Natural killer cell (primary cell): ENCODE data around the gene PYGB. TPM values are rescaled to one million over a fixed set of nuclear protein-coding genes. Genes with fewer than 3 reads are reported as not detected.
"Not testable (repeated sequence)": the region's sequence is repeated elsewhere in the genome, so short reads cannot be mapped to it uniquely, and the experiment has no call there.

Experiments used
- ATAC-seq, 3 donors: fragments of 150-1000 bp in 2 of 3; fragments of 200-7000 bp in 1 of 3; cut with Tn5 transposase; 1 replicate in 1 of 3; 2 replicates in 2 of 3; pipeline ENCODE4 v1.10.0; 2021; ENCODE audit warnings: mild to moderate bottlenecking in 2 of 3, moderate library complexity in 2 of 3
- DNase-seq, 2 donors: peaks; one replicate each; pipeline versions ENCODE4 v3.0.0 to v3.0.0-alpha.2; 2013 to 2021; ENCODE audit warnings: mixed read lengths in 1 of 2
- H3K27ac ChIP-seq: one replicate; pipeline ENCODE4 v1.5.1; 2013; ENCODE audit warnings: mild to moderate bottlenecking, low read length
- H3K27me3 ChIP-seq: one replicate; pipeline ENCODE4 v1.6.1; 2013; ENCODE audit warnings: low read length; ENCODE audit not compliant: control insufficient read depth, insufficient read depth
- H3K36me3 ChIP-seq: one replicate; pipeline ENCODE4 v1.6.1; 2013; ENCODE audit warnings: low read length; ENCODE audit not compliant: control insufficient read depth, insufficient read depth
- H3K4me1 ChIP-seq: one replicate; pipeline ENCODE4 v1.6.1; 2013; ENCODE audit warnings: low read length; ENCODE audit not compliant: control insufficient read depth, insufficient read depth
- H3K4me3 ChIP-seq: one replicate; pipeline ENCODE4 v1.5.1; 2013; ENCODE audit warnings: low read length
- H3K9me3 ChIP-seq: one replicate; pipeline ENCODE4 v1.6.1; 2013; ENCODE audit warnings: low read length; ENCODE audit not compliant: control insufficient read depth, insufficient read depth
- H3K27ac Mint-ChIP-seq, 2 donors: one replicate each; pipeline ENCODE4 v1.8.0; 2022; ENCODE audit warnings: mild to moderate bottlenecking in 2 of 2, mixed read lengths in 2 of 2, moderate library complexity in 1 of 2
- H3K27me3 Mint-ChIP-seq, 2 donors: one replicate each; pipeline ENCODE4 v1.8.0; 2022; ENCODE audit warnings: low read depth in 2 of 2, mixed read lengths in 2 of 2
- H3K36me3 Mint-ChIP-seq: one replicate; pipeline ENCODE4 v1.8.0; 2022; ENCODE audit warnings: mixed read lengths
- H3K4me1 Mint-ChIP-seq, 2 donors: one replicate each; pipeline ENCODE4 v1.8.0; 2022; ENCODE audit warnings: mixed read lengths in 2 of 2
- H3K4me3 Mint-ChIP-seq: one replicate; pipeline ENCODE4 v1.8.0; 2022; ENCODE audit warnings: mild to moderate bottlenecking, moderate library complexity, mixed read lengths
- H3K9me3 Mint-ChIP-seq, 2 donors: one replicate each; pipeline ENCODE4 v1.8.0; 2022; ENCODE audit warnings: mixed read lengths in 2 of 2
- CTCF ChIP-seq: fragments of 200-600 bp; IDR thresholded peaks from one replicate; pipeline ENCODE4 v1.8.0; 2022; ENCODE audit warnings: antibody characterized with exemption
- WGBS: methylation state at CpG from one replicate; pipeline ENCODE4 v1.1.7; 2013; ENCODE audit warnings: missing lambda C conversion rate; ENCODE audit not compliant: insufficient coverage; 5-methylcytosine and 5-hydroxymethylcytosine counted together
- intact Hi-C: fragments of 100-400 bp; cut with micrococcal nuclease; formaldehyde crosslinking; loops from one replicate; pipeline ENCODE4 v1.14.2; 2022
- total RNA-seq, 4 donors: library from RNA; stranded (reverse); fragments of 120-200 nt in 1 of 4; gene quantifications; one replicate each; pipeline versions ENCODE4 v1.2.3 to v1.2.4, GENCODE V29; 2013 to 2022

The PYGB gene
- total RNA-seq, 3 donors from 2014 or later (not counting 1 experiment from before 2014, with no cell fraction given), result 39.4 to 55.4 (median 47.0) TPM

DNA sequence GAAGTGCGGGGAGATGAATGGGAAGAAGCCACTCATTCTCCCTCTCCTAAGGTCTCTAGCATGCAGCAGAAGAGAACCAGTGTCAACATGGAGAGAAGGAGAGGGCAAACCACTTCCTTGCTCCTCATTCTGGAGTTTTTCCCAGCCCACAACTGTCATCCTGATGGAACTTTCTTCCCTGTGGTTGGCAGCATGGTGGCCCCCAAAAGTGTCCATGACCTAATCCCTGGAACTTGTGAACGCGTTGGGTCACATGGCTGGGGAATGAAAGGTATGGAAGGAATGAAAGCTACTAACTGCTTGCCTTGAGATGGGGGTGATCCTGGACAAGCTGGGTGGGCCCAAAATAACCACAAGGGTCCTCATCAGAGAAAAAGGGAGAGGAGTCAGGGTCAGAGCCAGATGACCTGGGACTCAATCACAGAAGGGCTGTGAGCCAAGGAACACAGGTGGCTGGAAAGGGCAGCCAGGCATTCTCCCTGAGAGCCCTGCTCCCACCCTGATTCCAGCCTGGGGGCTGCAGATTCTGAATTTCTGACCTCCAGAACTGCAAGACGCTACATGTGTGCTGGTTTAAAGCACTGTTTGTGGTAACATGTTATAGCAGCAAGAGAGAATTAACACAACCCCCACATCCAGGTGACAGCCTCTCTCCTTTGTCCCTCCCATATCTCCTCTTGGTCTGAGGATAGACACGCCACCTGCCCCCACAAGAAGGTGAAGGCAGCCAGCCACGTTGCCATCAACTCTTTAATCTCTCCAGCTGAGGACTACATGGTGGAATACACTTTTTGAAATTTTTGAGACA lies 63.2 kb downstream of the PYGB start:
- Mint-ChIP-seq H3K27me3 (no peaks in the 10 kb centered on the region), H3K36me3 (no peaks in the 10 kb centered on the region), H3K4me3 (peak overlapping the region; percentile 65), H3K27ac (peak overlapping the region; percentile 52 to 89), H3K9me3 (no peaks in the 10 kb centered on the region), H3K4me1 (peaks cover 13 to 26% of the 10 kb centered on the region in 2 donors)
- peak overlapping the region; percentile 52 for H3K27ac ChIP-seq
- peaks cover 45% of the 10 kb centered on the region for H3K4me1 ChIP-seq
- WGBS, result 71% methylated on average over 6 of the region's 6 CpGs
- intact Hi-C loops, result loop anchor here (5.0 kb wide), 1 partner anchor 86 kb away; no protein-coding TSS in a partner anchor
- H3K27me3 ChIP-seq, result no peaks in the 10 kb centered on the region
- H3K9me3 ChIP-seq, result no peaks in the 10 kb centered on the region
- H3K4me3 ChIP-seq, result no peak overlapping the region
- no peak for ATAC-seq
- peak in 1 of 2 donors; percentile 5 for DNase-seq
- no peak for TF ChIP-seq CTCF
- H3K36me3 ChIP-seq, result no peaks in the 10 kb centered on the region

- WGBS, result 91% methylated on average over 16 of the region's 33 CpGs
- H3K9me3 Mint-ChIP-seq, DNase-seq, ATAC-seq, H3K27me3 ChIP-seq, H3K27ac ChIP-seq, H3K9me3 ChIP-seq, H3K4me3 Mint-ChIP-seq, H3K27ac Mint-ChIP-seq, H3K36me3 Mint-ChIP-seq, H3K27me3 Mint-ChIP-seq, H3K36me3 ChIP-seq, H3K4me3 ChIP-seq: not testable (repeated sequence)
- H3K4me1 Mint-ChIP-seq, result peaks cover 13 to 31% of the 10 kb centered on the region in 2 donors
- intact Hi-C loops, result loop anchor here (5.0 kb wide), 1 partner anchor 85 kb away; no protein-coding TSS in a partner anchor
- H3K4me1 ChIP-seq, result peaks cover 48% of the 10 kb centered on the region
Observed at GRCh38 chr20:25312716-25313115, 64.8 kb downstream of the PYGB start.

GRCh38 chr20:25313593-25313992 lies 65.7 kb downstream of the PYGB start:
- peaks cover 55% of the 10 kb centered on the region for H3K4me1 ChIP-seq
- no peak overlapping the region for H3K4me3 ChIP-seq
- 33% methylated on average over 2 of the region's 2 CpGs for WGBS
- H3K9me3 ChIP-seq, result no peaks in the 10 kb centered on the region
- Mint-ChIP-seq H3K27ac (peak overlapping the region in 1 of 2 donors; percentile 27), H3K4me1 (peaks cover 13 to 33% of the 10 kb centered on the region in 2 donors), H3K27me3 (no peaks in the 10 kb centered on the region), H3K36me3 (no peaks in the 10 kb centered on the region), H3K4me3 (no peak overlapping the region), H3K9me3 (no peaks in the 10 kb centered on the region)
- H3K36me3 ChIP-seq, result no peaks in the 10 kb centered on the region
- DNase-seq (peak in 1 of 2 donors; percentile 9), ATAC-seq (peak; percentile 40 to 65 (median 58))
- no peak overlapping the region for H3K27ac ChIP-seq
- H3K27me3 ChIP-seq, result no peaks in the 10 kb centered on the region
- intact Hi-C loops, result loop anchor here (5.0 kb wide), 1 partner anchor 84 kb away; no protein-coding TSS in a partner anchor
- TF ChIP-seq CTCF, result no peak
